GM04504 (cell line): ENCODE results near the gene METTL1.
"Not testable (repeated sequence)": the region's sequence is repeated elsewhere in the genome, so short reads cannot be mapped to it uniquely, and the experiment has no call there.

Experiments used
- DNase-seq: peaks from one replicate; pipeline ENCODE4 v3.0.0-alpha.2; 2012; ENCODE audit warnings: low read depth

The METTL1 gene

DNA sequence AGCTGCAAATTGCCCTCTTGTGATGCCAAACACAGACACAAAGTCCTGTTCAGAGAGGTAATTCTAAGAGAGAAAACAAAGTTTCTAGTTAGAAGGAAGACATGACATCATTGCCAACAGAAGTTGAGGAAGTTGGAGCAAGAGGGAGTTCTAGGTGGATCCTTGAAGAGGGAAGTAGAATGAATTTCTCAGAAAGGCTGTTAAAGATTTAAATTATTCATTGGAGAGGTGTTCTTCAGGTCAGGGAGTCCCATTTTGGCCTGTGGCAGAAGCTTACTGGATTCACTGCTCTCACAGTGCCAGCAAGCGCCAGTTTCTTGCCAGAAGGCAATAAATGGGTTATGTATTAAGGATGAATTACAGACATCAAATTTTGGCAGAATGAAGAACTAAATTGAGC is 26.0 kb upstream of the METTL1 start:
- no peak for DNase-seq

DNA sequence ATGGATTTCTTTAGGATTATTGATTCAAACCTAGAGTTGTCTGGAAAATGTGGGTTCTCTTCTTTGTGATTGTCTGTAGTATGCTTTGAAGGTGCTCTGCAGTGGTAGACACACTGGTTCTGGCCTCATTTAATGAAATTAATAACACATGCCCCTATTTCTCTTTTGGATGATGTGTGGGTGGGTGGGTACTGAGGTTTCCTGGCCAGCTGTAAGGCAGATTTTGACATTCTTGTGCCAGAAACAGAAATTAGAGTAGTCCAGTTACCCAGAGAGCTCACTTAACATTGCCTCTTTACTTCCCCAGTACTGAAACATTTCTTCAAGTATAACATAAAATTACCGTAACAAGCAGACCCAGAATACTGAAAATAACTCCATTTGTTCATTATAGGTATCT is 25.1 kb upstream of the METTL1 start:
- DNase-seq = no peak

DNA sequence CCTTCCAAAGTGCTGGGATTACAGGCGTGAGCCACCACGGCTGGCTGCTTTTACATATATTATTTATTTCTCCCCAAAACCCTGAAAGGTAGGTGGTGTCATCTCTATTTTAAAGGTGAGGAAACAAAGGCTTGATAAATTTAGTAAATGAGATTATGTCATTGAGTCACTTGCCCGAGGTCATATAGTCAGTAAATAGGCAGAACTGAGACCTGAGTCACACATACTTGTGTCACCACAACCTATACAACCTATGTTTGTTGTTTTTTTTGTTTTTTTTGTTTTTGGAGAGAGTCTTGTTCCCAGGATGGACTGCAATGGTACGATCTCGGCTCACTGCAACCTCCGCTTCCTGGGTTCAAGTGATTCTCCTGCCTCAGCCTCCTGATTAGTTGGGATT is 23.4 kb upstream of the METTL1 start:
- DNase-seq = no peak

DNA sequence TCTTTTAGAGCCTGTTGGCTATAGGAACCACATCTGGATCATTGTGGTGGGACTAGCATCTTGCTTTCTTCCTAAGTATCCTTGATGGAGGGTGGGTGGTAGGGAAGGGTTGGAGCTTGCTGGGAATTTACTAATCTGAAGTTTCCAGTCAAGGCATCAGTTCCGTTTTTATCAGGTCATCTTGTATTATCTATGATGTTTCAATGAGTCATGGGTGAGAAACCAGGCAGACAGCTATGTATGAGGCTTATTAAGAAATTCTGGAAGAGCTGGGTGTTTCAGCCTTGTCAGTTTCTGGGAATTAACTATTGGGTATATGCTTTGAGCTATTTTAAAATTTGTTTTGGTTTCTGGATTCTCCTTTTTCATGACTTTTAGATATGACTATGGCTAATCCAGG is 22.0 kb upstream of the METTL1 start:
- DNase-seq = peak; percentile 52

DNA sequence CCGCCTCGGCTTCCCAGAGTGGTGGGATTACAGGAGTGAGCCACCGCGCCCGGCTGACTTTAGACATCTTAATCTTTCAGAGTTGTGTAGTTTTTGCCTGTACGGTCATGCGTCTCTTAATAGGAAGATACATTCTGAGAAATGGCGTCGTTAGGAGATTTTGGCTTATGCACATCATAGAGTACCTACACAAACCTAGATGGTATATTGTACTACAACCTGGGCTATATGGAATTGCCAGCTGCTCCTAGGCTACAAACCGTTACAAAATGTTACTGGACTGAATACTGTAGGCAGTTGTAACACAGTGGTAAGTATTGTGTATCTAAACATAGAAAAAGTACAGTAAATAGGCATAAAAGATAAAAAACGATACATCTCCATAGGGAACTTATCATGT is 12.0 kb upstream of the METTL1 start:
- no peak for DNase-seq

DNA sequence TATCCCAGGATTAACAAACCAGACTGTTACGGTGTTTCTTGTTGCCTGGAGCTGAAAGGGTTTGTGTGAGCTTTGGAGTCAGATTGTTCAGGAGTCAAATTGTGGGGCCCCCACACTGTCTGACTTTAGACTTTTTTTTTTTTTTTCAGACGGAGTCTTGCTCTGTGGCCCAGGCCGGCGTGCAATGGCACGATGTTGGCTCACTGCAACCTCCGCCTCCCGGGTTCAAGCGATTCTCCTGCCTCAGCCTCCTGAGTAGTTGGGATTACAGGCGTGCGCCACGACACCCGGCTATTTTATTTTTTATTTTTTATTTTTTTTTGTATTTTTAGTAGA is 11.5 kb upstream of the METTL1 start:
- no peak for DNase-seq

DNA sequence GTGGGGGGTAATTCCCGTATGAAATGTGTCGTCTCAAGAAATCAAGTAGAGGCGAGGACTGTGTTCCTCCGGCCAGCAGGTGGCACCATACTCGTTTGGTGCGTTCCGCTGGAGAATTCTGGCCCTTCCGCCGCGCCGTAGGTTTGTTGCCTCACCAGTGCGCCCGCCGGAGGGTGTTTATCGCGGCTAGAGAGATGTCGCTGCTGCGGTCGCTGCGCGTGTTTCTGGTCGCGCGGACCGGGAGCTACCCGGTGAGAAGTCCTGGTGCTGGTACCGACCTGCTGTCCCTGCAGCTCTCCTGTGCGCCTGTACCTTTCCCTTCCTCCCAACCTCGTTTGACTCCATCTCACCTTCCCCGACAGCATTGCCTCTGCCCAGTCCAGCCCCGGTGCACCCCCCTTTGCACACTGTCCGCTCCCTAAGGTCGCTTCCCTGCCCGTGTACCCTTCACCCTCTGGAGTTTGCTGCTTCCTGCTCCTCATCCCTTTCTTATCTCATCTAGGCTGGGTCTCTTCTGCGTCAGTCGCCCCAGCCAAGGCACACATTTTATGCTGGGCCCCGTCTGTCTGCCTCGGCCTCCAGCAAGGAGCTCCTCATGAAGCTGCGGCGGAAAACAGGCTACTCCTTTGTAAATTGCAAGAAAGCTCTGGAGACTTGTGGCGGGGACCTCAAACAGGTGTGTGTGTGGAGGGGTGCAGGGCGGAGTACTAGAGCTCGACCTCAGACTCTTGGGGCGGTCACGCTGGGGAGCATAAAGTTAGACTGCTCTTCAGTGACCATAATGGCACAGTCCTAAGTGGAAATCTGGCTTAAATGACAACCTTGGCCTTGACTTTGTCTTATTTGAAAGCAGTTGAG is 10.9 kb upstream of the METTL1 start, which contains the start of gene TSFM:
TSFM (plus strand) TSS at position 180 of the 858 bp plus-strand sequence; CDS start at position 195, 15 bp downstream.
- peak; percentile 89 for DNase-seq

DNA sequence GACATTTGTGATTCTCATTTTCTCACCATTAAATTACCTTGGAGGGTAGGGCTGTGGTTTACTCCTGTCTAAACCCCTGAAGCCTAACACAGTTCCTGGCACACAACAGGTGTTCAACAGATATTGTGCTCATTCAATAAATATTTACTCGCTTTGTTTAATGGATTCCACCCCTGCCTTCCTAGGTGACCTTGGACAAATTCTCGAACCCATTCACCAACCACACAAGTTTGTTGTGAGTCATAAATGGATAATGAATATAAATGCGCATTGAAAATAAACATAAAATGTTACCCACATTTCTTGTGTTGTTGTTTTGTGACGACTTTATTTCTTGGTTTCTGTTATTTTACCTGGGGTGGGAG is 10.3 kb upstream of the METTL1 start:
- no peak for DNase-seq

DNA sequence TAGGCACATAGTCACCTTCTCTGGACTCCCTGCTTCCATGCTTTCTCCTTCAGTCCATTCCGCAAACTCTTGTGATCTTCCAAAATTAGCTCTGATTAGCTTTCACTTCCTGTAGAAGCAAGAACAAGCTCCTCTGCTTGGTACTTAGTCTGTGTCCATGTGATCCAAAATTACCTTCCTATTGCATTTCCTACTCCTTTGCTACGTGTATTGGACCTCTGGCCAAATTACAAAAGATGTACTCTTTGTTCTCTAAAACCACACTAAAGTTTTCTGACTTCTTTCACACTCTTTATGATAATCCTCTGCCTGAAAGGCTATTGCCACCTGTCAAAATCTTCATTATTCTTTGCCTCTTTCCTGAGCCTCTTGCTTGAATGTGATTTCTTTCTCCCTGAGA is 9.9 kb upstream of the METTL1 start:
- DNase-seq = no peak

DNA sequence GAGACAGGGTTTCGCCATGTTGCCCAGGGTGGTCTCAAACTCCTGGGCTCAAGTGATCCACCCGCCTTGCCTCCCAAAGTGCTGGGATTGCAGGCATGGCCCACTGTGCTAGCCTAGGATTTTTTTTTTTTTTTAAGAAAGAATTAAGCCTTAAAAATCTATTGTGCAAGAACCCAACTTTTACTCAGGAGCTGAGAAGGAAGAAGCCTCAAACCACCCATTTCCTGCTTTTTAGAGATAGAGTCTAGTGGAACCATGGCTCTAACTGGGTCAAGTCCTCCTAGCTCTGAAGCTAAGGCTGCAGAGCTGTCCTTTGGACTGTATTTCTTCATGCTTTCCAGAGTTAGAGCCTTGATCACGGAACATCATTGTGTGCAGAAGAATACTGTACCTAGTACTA is 9.3 kb upstream of the METTL1 start:
- no peak for DNase-seq

DNA sequence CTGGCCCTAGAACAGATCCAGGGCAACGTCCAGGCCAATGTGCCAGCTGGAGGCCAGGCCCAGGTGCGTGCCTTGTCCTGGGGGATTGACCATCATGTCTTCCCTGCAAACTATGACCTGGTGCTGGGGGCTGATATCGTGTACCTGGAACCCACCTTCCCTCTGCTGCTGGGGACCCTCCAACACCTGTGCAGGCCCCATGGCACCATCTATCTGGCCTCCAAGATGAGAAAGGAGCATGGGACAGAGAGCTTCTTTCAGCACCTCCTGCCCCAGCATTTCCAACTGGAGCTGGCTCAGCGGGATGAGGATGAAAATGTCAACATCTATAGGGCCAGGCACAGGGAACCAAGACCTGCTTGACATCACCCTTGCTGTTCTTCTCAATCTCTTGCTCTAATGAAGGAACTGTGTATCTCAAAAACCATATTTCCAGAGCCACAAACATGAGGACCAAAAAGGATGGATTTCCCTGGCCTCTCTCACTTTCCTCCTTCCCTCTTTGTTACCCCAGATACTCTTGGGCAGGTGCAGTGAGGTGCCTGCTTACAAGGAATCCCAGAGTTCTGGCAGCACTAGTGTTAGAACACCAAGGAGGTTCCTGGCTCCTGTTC is 8.5 kb upstream of the METTL1 start:
- no peak for DNase-seq

DNA sequence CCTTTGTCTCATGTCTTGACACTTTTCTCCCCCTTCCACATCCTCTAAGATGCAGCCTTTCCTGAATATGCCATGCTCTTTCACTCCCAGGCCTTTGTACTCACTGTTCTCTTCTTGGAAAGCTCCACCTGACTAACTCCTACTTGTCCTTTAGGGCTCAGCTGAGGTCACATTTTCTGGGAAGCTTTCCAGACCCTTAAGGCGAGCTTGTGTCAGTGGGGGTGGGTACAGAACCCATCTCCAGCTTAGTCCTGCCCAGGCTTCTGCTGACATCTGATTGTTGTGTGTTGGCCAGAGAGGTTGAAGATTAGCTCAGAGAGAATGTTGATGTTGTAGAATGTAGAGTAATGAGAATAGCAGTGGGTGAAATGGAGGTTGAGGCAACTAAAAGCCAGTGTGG is 7.8 kb upstream of the METTL1 start:
- no peak for DNase-seq

DNA sequence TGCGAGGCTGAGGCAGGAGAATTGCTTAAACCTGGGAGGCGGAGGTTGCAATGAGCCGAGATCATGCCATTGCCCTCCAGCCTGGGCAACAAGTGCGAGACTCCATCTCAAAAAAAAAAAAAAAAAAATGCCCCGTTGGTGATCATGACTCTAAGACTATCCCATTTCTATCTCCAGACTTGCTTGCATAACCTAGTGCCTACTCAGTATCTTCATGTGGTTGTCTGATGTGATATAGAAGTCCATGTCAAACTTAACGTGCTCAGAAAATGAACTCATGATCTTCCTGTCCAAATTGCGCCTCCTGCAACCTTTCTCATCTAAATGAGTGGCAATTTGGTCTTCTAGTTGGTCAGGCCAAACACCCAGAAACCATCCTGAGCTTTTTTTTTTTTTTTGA is 6.0 kb upstream of the METTL1 start:
- no peak for DNase-seq

DNA sequence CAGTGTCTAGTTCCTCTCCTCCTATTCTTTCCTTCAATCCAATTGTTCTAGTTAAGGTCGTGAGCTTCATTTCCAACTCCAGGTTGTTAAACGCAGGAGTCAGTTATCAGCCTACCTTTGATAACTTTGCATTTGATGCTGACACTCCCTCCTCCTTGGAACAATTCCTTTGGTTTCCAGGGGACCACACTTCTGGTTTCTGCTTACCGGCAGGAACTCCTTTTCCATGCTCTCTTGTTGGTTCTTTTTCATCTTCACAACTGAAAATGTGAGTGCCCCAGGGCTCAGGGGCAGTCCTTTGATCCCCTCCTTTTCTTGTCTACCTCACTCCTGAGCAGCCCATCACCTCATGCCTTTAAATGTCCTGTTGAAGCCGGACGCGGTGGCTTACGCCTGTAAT is 5.5 kb upstream of the METTL1 start:
- DNase-seq = no peak

DNA sequence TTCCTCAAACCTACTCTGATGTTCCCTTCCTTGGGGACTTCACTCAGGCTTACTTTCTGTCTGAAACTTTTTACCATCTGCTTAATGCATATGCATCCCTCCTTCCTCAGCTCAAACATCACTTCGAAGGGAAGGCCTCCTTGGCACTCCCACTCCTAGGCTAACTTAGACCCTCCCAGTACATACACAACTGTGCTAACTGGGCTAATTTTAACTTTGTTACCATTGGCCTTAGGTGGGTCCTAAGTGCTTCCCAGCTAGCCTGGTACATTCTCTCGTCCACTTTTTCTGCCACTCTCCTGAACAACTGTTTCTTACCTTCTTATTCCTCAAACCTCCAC is 4.3 kb upstream of the METTL1 start:
- no peak for DNase-seq

DNA sequence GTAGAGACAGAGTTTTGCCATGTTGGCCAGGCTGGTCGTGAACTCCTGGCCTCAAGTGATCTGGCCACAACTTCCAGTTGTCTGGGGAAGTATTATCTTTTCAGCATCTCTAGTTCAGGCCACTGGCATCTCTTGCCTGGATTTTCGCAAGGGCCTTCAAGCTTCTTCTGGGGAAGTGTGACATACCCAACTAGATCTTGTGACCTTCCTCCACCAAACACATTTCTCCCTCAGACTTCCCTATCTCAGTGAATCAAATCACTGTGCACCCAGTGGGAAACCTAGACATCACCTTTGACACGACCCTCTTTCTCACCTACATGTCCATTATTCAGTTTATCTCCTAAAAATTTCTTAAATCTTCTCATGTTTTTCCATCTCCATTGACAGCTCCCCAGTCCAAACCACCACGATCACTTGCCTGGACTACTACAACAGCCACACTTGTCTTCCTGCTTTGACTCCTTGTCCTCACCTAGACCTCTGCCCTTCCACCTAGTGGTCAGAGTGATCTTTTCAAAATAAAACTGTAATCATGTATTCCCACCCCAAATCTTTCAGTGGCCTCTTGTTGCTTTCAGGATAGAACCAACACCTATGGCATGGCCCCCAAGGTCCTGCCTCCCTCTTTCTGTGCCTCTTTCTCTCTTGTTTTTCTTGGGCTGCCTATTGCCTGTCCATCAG is 3.8 kb upstream of the METTL1 start:
- no peak for DNase-seq

DNA sequence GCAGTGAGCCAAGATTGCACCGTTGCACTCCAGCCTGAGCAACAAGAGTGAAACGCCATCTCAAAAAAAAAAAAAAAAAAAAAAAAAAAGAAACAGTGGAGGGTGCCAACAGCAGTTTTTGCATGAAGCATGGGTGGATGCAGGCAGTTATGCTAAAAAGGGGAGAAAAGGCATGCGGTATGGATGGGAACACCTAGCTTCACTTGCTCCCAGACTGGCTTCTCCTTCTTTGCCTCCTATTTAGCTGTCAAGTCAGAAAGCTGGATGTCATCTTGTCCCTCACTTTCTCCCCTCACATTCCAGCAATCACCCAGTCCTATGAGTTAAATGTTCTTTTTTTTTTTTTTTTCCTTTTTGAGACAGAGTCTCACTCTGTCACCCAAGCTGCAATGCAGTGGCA is 3.1 kb upstream of the METTL1 start:
- no peak for DNase-seq

DNA sequence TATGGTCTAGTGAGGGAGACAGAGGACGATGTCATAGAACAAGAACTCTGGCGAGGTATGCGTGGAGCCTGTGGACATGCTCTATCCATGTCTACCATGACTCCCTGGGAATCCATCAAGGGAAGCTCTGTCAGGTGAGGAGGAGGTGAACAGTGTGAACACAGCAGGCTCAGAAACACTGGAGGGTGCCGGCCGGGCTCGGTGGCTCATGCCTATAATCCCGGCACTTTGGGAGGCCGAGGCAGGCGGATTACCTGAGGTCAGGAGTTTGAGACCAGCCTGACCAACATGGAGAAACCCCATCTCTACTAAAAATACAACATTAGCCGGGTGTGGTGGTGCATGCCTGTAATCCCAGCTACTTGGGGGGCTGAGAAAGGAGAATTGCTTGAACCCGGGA is 2.7 kb upstream of the METTL1 start:
- not testable (repeated sequence) for DNase-seq

DNA sequence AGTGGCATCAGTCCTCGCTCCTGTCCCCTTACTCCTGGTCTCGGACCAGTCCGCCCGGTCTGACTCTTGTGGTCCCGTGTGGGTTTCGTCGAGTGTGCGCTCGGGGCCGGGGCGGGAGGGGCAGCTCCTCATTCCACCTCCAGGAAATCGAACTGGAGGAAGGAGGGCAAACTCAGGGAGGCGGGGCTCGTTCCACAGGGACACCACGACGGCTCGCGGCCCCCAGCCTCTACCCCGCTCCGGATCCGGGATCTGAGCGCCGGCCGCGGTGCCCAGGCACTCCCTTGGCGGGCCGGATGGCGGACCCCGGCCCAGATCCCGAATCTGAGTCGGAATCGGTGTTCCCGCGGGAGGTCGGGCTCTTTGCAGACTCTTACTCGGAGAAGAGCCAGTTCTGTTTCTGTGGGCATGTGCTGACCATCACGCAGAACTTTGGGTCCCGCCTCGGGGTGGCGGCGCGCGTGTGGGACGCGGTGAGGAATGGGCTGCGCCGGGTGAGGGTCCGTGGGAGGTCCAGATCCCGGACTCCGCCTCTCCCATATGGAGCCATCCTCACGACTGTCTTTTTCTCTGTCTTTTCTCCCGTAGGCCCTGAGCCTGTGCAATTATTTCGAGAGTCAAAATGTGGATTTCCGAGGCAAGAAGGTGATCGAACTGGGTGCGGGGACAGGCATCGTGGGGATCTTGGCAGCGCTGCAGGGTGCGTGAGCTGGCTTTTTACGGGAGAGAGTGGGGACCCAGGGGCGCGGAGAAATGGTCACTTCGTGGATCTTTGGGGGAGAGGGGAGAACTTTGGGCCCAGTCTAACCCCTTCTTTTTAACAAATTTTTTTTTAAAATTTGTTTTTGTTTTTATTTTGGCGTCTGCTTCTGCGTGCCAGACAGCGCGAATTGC is 771 bp upstream of the METTL1 start, which contains the start of gene EEF1AKMT3:
EEF1AKMT3 (plus strand) TSS at position 186 of the 894 bp plus-strand sequence; CDS start at position 297, 111 bp downstream.
- no peak for DNase-seq

DNA sequence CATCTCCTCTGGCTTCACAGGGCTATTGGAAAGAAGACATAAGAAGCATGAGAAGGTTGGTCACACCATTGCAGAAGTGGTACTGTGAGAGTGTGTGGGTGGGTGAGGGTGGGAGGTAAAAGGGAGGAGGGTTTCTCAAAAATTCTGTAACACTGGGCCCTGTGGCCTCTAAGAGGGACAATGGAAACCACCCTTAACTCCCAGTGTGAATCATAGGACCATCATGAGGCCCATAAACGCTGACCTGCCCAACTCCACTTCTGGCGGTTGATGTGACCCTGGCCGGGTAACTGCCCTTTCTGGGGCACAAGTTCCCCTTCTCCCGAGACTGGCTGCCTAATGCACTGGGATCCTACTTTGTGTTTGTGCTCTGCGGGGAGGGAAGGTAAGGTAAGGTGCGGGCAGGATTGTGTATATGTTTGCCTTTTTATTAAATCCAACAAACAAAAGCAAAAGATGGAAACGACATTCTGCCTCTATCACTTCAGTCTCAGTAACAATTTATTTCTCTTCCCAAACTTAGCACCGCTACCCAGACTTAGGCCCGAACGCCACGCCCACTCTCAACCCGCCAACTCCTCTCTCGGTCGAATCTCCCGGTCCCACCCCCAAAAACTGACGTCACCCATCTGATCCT is 551 bp downstream of the METTL1 start:
- peak; percentile 76 for DNase-seq

DNA sequence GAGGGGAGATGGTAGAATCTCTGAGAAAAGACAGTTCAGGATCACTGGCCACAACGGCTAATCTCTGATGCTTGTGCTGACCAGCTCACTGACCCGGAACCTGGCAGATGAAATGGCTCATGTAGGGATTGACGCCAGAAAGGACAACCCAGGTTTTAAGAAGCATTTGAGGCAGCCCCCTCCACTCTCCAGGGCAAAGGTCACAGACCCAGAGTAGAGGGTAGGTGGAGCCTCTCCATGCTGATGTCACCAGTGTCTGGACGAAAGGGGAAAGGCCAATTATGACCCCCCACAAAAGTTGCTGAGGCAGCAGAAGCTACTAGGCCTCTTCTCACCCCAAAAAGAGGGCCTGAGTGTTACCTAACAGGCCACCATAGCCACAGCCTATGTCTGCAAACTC is 1.2 kb downstream of the METTL1 start:
- no peak for DNase-seq

DNA sequence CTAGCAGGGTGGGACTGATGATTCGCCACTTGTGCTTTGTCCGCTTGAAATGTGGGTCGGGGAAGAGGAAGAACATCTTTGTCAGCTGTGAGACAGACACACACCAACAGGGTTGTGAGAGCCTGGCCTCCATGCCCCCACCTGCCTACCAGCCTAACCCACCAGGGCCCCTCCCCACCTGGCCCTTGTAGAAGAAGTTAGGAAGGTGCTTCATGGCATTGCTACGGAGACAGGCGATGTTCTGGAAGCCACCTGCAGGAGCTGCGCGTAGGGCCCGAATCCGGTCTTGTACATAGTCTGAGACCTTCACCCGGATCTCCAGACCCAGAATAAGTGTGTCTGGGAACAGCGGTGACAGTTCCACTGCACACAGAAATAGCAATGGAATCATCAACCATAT is 2.3 kb downstream of the METTL1 start:
- no peak for DNase-seq
